WERI-Rb-1 (cell line): ENCODE measurements around the gene AGPAT1.

ENCODE experiments used
- DNase-seq: peaks from one replicate; pipeline ENCODE4 v3.0.0-alpha.2; 2020
- H3K27ac ChIP-seq: fragments of 250-450 bp; sonication (Bioruptor Pico); 2 replicates; pipeline ENCODE4 v1.5.1; 2020; ENCODE audit warnings: mild to moderate bottlenecking, moderate library complexity
- H3K27me3 ChIP-seq: fragments of 250-450 bp; sonication (Bioruptor Pico); 2 replicates; pipeline ENCODE4 v1.5.1; 2021; ENCODE audit warnings: mild to moderate bottlenecking, low read depth, moderate library complexity; ENCODE audit not compliant: insufficient read depth, severe bottlenecking
- H3K36me3 ChIP-seq: fragments of 250-450 bp; sonication (Bioruptor Pico); 2 replicates; pipeline ENCODE4 v1.5.1; 2020; ENCODE audit warnings: mild to moderate bottlenecking, moderate library complexity
- H3K4me3 ChIP-seq: 2 replicates; pipeline ENCODE4 v1.5.1; 2011; ENCODE audit warnings: low read depth, mild to moderate bottlenecking, control low read depth, low read length
- H3K9me3 ChIP-seq: fragments of 250-450 bp; sonication (Bioruptor Pico); 2 replicates; pipeline ENCODE4 v1.5.1; 2021; ENCODE audit warnings: mild to moderate bottlenecking, moderate library complexity; ENCODE audit not compliant: severe bottlenecking
- TF ChIP-seq, protein P1 (sequence below): IDR thresholded peaks from 2 replicates; pipeline ENCODE4 v1.5.1; 2011; ENCODE audit warnings: low read depth, mild to moderate bottlenecking, control low read depth, inconsistent platforms, low read length

Gene AGPAT1

GRCh38 chr6:32175711-32176475 lies at the start of gene AGPAT1:
TSS of gene AGPAT1 (minus strand) at chr6:32176084. CDS start at chr6:32171496, 4,588 bp downstream.
- peak; percentile 100 for DNase-seq
- TF ChIP-seq, protein P1, sequence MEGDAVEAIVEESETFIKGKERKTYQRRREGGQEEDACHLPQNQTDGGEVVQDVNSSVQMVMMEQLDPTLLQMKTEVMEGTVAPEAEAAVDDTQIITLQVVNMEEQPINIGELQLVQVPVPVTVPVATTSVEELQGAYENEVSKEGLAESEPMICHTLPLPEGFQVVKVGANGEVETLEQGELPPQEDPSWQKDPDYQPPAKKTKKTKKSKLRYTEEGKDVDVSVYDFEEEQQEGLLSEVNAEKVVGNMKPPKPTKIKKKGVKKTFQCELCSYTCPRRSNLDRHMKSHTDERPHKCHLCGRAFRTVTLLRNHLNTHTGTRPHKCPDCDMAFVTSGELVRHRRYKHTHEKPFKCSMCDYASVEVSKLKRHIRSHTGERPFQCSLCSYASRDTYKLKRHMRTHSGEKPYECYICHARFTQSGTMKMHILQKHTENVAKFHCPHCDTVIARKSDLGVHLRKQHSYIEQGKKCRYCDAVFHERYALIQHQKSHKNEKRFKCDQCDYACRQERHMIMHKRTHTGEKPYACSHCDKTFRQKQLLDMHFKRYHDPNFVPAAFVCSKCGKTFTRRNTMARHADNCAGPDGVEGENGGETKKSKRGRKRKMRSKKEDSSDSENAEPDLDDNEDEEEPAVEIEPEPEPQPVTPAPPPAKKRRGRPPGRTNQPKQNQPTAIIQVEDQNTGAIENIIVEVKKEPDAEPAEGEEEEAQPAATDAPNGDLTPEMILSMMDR: no peak
- peak within 1 kb of the TSS; percentile 96 for H3K27ac ChIP-seq
- H3K27me3 ChIP-seq: no peaks in the 10 kb centered on the region
- peaks cover 17% of the 10 kb centered on the region for H3K36me3 ChIP-seq
- no peaks in the 10 kb centered on the region for H3K9me3 ChIP-seq
- peak within 1 kb of the TSS; percentile 85 for H3K4me3 ChIP-seq

GRCh38 chr6:32224696-32225095 lies 48.8 kb upstream of the AGPAT1 start:
- H3K27me3 ChIP-seq: peaks cover 13% of the 10 kb centered on the region
- no peak for DNase-seq
- no peak overlapping the region for H3K4me3 ChIP-seq
- no peaks in the 10 kb centered on the region for H3K36me3 ChIP-seq
- TF ChIP-seq, protein P1: no peak
- no peaks in the 10 kb centered on the region for H3K9me3 ChIP-seq
- H3K27ac ChIP-seq: no peak overlapping the region

- TF ChIP-seq, protein P1: no peak
- Histone ChIP-seq H3K36me3 (no peaks in the 10 kb centered on the region), H3K9me3 (no peaks in the 10 kb centered on the region), H3K27ac (no peak within 1 kb of the TSS), H3K27me3 (peaks cover 19% of the 10 kb centered on the region), H3K4me3 (no peak within 1 kb of the TSS)
- no peak for DNase-seq
Measured at GRCh38 chr6:32223258-32224235, 47.7 kb upstream of the AGPAT1 start, which contains the start of gene NOTCH4. TSS of gene NOTCH4 (minus strand) at chr6:32224067. CDS start at chr6:32223928, 139 bp downstream.

GRCh38 chr6:32222333-32223230 lies 46.7 kb upstream of the AGPAT1 start:
- Histone ChIP-seq H3K36me3 (no peaks in the 10 kb centered on the region), H3K27me3 (peaks cover 23% of the 10 kb centered on the region), H3K4me3 (no peak overlapping the region), H3K27ac (no peak overlapping the region), H3K9me3 (no peaks in the 10 kb centered on the region)
- TF ChIP-seq, protein P1: no peak
- no peak for DNase-seq

DNA sequence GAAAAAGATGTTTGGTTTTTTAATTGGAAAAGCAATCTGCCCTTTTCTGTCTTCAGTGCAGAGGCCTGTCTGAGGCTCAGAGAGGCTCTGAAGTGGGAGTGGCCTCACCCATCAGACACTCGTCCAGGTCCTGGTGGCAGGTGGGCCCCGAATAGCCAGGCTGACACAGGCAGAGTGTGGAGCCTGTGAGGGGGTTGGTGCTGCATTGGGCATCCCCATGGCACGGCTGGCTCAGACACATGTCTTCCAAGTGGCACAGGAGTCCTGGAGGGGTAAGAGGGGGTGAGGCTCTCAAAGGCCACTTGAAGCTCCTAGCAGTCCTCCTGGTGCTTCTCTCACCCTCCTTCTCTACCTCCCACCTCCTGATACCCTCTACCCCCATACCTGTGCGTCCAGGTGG lies 44.1 kb upstream of the AGPAT1 start:
- Histone ChIP-seq H3K27me3 (peaks cover 23% of the 10 kb centered on the region), H3K4me3 (no peak overlapping the region), H3K36me3 (no peaks in the 10 kb centered on the region), H3K27ac (no peak overlapping the region), H3K9me3 (no peaks in the 10 kb centered on the region)
- TF ChIP-seq, protein P1: no peak
- no peak for DNase-seq
